Measurements from ENCODE around the gene DLG1.
A peak's percentile ranks its signal among the peaks of the same experiment; 100 is the strongest.

Gene DLG1

DNA sequence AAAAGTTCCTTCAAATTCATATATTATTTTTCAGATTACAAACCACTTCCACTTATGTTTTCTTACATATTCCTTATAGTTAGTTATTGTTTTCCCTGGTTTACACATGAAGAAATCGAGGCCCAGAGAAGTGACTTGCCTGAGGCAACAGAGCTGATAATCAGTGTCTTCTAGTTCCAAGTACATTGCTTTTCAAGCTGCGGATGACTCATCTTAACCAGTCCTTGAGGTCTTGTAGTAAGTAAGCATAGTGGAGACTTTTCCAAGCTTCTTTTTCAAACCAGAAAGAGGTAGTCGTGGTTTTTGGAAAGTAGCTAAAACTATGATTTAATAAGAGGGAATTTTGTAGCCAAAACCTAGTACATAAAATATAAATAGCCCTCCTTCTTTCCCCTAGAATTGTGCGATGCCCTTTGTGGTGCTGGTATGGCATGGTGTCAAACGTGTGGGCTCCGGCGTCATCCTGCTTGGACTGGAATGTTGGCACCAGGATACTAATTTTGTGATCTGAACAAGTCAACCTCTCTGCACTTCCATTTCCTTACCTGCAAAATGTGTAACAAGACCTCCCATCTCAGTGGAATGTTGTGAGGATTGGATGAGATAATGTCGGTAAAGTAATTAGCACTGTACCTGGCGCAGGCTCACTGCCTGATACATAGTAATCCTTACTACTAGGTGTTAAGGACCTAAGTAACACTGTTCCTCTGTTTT lies 19.0 kb upstream of the DLG1 start:
- DNase-seq = no peak

DNA sequence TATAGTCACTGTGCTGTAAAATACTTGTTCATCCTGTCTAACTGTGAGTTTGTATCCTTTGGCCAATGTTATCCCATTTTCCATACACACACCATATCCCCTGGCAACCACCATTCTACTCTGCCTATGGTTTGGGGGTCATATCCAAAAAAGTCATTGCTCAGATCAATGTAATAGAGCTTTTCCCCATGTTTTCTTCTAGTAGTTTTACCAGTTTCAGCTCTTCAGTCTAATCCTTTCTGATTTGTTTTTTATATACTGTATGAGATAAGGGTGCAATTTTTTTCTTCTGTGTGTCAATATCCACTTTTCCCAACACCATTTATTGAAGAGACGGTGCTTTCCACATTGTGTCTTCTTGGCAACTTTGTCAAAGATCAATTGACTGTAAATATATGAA lies 14.0 kb upstream of the DLG1 start:
- no peak for DNase-seq

DNA sequence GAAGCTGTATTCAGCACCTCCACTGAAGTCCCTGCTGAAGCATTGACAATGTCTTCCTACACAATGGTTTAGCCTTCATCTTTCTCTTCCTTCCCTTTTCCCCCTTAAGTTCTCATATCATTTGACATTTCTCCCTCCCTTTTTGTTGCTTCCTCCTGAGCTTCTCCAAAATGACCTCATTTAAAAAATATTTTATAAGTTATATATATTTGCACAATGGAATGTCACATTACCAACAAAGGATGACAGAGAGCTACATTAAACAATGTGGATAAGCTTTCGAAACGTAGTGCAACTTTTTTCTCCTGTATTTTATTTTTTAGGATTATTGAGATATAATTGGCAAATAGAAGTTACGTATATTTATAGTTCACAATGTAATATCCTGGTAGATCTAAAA lies 13.2 kb upstream of the DLG1 start:
- DNase-seq = no peak

DNA sequence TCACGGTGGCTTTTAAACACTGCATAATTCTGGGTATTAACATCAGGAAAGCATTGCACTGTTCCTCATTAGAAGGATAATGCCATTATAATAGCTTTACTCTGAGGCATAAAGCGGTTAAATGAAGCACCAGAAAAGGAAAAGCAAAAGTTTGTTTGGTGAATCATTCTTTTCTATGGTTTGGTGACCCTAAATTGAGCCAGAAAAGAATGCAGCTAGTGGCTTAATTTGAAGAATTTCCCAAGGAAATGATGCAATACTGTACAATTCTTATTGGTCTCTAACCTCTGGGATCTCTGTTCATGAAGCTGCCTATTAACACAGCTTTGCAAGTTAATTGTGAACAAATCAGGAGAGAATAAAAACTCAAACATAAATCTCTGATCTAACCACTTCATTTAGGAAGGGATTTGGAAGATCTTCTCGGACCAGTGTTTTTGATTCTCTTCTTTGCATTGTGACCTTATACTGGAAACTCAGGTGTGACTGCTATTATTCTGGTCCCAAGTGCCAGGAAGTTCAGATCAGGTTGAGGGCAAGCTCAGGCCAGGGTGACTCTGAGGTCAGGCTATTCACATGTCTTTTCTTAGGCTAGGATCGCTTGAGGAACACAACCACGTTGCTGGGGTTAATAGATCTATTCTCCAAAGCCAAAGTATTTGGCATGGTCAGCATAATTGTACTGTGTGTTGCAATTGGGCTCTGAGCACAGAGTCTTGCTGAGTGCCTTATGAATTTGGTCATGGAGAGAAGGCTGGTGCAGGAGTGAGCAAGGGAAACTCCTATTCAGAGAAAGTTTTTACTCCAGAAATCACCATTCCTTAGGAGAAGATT lies 11.3 kb upstream of the DLG1 start:
- no peak for DNase-seq

DNA sequence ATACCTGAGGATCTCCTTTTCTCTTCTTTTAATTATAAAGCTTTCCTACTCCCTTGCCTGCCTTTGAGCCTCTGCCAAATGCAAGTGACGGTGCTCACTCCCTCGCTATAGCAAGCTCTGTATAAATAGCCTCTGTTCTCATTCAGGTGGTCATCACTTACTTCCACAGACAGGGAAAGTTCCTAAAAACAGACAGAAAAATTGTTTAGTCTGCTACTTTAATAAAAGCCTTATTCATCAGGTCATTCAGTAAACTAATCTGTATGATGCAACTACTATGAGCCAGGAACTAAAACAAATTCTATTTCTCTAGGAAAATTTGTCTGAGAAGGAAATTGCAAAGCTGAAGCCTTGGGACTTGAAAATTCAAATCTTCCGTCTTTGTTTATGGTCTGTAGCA lies 10.2 kb upstream of the DLG1 start:
- no peak for DNase-seq

DNA sequence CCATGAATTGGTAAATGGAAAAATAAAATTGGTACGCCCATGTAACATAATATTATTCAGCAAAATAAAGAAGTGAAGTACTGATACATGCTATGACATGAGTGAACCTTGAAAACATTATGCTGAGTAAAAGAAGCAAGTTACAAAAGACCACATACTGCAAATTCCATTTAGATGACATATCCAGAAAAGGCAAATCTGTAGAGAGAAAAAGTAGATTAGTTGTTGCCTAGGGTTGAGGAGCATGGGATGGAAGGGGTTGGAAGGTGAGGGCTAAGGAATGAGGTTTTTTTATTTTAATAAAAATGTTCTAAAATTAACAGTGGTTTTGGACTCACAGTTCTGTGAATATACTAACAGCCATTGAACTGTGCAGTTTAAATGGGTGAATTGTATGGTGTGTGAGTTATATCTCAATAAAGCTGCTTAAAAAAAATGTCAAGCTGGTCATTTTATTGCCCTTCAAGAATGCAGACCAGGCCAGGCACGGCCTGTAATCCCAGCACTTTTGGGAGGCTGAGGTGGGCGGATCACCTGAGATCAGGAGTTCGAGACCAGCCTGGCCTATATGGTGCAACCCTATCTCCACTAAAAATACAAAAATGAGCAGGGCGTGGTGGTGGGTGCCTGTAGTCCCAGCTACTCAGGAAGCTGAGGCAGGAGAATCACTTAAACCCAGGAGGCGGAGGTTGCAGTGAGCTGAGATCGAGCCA lies 8.1 kb upstream of the DLG1 start:
- no peak for DNase-seq

DNA sequence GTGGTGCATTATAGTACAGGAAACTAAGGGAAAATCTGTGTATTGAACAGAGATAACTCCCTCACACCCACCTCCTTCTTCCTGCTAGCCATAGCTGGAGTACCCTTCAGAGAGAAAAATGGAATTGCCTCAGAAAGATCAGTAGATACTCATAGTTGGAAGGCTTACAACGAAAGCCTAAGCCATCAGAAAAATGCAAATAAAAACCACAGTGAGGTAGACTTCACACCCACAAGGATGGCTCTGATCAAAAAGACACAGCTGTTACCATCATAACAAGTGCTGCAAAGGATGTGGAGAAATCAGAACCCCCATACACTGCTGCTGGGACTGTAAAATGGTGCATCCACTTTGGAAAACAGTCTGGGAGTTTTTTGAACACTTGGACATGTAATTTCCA lies 7.4 kb upstream of the DLG1 start:
- no peak for DNase-seq

DNA sequence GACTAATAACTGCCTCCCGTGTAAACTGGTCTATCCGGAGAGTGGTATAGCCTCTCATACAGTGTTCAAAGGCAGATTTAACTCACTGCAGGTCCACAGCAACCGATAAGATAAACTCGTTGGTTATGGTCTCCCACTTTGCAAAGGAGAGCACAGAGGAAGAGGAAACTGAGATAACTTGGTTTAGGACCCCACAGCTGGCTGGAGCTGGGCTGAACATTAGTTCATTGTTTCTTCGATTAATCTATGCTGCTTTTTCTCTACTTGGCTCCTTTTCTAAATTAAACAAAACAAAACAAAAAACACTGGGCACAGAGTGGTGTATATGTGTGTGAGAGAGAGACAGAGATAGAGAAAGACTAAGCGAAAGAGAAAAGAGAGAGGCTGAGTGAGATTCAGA lies 5.0 kb upstream of the DLG1 start:
- DNase-seq = no peak

DNA sequence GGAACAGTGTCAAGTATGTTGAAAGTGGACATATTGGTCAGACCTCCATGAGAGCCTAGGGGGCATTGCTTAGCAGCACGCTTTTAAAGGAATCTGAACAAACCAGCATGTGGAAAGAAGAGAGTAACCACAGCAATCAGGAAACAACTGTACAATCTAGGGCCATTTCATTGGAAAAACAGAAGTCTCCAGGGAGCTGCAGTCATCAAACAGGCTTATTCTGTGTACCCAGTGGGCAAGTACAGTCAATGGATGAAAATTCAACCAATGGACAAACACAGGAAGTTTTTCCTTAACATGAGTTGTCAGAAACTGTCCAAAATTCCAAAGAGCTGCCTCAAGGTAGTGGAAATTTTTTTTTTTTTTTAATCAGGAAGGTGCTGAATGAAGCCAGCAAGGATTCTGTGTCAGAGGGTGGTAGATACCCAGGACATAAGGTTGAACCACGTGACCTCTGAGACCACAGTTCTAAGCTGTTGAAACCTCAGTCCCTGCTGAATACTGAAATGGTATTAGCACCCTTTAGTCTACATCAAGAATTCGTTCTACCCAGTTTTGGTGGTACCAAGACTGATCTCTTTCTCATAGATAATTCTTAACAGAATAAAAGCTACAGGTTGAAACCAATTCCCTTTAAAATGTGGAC lies 4.4 kb upstream of the DLG1 start:
- no peak for DNase-seq

DNA sequence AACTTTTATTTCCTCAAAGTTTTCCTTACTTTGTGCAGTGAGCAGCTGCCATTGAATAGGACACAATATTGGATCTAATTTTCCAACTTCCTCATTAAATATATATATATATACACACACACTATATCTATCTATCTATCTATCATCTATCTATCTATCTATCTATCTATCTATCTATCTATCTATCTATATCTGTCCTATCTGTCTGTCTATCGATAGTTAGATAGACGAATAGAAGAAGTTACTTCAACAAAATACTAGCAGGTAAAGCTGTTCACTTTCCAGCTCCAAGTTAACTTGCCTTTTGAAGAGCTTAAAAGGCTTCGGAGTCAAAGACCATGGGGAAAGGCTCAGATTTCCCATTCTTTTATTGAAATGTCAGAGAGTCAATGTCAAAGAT lies 3.6 kb upstream of the DLG1 start:
- DNase-seq = no peak

DNA sequence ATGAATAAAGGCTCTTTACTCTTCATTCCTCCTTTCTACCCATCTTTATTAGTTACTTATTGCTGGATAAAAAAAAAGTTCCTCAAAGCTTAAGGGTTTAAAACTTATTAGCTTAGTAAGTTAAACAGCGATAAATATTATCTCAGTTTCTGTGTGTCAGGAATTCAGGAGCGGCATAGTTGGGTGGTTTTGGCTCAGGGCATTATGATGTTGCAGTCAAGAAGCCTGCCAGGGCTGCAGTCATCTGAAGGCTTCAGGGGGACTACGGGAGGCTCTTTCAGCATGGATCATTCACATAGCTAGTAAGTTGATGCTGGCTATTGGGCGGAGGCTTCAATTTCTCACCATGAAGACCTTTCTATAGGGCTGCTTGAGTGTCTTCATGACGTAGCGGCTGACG lies 1.9 kb upstream of the DLG1 start:
- no peak for DNase-seq

DNA sequence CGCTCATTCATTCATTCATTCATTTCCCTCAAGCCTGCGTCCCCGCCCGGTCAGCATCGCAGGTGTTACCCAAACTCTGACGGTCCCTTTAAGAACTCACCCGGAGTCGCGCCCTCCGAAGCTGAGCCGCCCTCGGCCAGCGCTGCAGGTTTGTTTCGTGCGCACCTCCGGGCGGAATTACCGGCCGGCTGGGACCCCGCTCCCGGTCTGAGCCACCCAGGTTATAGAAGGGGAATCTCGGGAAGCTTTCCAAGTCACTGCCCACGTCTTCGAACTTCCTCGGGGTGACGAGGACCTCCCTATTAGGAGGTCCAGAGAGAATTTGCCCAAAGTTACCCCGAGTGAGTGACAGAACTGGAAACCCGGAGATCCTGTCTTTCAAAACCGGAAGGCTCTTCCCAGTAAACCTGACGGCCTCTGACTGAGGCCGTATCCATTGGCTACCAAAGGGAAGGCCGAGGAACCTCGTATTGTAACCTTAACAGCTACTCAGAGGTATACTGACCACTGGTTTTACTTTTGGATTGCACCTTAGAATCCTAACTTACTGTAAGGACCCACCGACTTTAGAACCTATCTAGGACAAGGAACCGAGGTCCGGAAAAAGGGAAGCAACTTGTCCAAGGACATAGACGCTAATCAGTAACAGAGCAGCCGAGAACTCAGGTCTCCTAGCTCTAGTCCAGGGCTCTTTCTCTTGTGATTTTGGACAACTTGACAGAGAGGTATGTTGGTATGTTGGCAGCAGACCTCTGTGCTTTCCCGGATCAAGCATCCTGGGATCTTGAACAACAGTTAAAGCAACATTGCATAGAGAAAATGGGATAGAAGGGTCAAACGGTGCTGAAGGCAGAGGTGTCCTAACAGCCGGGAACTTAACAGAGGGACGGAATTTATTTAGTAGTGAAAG lies 788 bp upstream of the DLG1 start:
- no peak for DNase-seq

DNA sequence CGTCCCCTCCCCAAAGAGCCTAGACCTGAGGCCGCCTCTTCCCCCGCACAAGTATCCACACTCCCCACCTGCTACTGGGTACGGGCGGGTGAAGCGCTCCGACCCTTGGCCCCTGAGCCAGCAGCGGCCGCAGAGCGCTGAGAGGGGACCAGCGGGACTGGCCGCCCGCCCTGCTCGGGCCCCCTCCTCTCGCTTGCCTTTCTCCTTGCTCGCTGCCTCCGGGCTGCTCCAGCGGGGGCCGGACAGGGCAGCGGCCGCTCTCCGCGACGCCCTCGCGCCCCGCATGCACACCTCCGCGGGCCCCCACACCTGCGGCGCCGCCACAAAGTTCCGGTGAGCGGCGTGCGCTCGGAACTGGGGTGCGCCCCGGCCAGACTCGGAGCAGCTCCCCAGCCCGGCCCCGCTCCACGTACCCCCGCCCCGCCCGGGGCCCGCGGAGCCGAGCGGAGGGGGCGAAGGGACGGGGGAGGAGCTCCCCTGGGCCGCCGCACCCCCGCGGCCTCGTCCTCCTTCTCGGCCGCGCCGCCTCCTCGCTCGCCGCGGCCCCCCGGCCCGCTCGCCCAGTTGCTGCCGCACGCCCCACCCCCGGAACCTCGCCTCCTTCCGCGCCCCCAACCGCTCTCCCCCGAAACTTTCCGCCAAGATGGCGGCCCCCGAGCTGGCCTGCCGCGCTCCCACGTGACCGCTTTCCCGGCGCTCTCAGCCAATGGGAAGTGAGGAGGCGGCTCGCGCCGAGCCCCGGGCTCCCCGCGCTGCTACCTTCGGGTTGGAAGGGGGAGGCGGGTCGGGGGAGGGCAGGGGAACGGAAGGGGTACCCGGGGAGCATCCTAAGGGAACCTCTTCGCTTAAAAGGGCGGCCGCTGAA lies 704 bp downstream of the DLG1 start:
- peak; percentile 60 for DNase-seq

DNA sequence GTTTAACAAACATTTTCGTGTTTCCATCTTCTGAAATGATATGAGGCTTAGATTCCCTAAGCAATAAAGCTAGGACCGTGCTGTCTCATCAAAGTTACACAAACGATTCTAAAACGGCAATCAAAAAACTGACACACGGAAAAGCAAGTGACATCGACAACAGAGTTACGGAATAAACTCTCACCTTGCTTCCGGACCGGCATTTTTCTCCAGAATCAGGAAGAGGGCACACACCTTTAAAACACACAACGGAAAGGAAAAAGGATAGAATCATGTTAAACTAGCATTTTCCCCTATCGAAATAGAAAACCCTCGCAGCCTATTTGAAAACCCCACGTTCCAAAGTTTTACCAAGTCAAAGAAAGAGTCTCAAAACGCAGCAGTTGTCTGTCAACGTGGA lies 1.4 kb downstream of the DLG1 start:
- DNase-seq = no peak

DNA sequence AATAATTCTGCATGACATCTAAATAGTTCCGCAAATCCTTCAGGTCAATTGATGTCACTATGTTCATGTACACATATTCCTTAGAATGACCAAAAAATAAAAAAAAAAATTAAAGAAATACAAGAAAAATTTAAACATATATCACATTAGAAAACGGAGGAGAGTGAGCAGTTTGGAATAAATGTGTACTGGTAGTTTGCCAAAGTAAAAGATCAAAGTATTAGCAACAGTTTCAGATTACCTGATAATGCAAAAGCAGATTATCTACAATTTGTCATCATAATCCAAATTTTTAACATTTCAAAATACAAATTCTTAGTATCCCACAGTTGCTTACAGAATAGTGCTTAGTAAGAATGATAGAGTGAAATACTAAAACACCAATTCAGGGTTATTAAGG lies 1.9 kb downstream of the DLG1 start:
- DNase-seq = no peak

DNA sequence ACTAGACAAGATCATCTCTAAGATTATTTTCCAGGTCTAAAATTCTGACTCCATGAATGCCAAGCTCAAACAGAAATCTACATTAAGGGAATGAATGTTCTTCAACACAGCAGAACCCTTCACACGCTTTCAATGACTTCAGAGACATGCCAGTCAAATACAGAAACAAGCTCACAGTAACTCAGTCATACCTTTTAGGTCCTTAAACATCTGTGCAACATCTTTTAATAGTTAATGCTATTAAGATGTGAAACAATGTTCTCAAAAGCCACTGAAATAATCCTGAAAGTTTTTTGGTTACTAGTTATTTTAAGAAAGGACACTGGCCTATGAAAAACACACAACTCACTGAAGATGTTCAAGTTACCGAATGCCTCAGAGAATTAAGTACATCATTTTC lies 2.5 kb downstream of the DLG1 start:
- no peak for DNase-seq

DNA sequence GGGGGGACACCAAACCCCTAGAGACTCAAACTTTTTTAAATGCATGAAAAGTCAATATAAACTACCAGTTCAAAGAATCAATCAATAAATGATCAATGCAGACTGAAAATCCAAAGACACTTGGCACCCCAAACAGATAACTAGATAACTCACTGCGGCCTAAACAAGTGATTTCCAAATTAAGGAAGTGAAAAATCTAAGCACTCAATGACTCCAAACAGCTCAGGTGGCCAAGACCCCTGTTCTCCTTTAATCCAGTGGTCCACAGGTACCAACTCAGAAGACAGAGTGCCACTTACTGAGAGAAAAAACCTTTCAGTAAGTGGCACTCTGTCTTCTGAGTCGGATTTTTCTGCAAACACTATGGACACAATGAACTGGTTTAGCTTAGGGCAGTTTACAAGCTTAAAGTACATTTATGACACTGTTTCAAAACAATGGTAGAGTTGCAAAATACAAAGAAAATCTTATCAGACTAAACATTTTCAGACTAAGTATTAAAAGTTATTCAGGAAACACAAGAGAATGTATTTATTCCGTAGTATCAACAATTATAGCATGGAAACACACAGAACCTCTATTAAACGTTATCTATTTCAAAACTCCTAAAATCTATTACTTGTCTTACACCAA lies 4.7 kb downstream of the DLG1 start:
- no peak for DNase-seq

DNA sequence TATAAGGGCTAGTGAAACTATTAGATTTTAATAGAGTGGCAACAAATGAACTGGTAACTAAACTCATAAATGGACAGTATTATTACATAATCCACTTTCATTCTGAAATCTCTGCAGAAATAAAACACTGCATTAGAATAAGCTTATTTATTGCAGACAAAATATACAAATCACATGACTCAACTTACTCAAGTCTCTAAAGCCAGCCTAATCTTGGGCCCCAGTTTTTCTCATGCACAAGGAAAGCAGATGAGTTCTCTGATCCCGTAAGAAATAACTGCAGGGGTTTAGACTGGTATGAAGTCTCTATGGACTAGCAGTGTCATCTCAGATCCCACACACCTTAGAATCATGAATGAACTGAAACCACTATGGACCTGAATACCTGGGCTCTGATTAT lies 5.8 kb downstream of the DLG1 start:
- no peak for DNase-seq

DNA sequence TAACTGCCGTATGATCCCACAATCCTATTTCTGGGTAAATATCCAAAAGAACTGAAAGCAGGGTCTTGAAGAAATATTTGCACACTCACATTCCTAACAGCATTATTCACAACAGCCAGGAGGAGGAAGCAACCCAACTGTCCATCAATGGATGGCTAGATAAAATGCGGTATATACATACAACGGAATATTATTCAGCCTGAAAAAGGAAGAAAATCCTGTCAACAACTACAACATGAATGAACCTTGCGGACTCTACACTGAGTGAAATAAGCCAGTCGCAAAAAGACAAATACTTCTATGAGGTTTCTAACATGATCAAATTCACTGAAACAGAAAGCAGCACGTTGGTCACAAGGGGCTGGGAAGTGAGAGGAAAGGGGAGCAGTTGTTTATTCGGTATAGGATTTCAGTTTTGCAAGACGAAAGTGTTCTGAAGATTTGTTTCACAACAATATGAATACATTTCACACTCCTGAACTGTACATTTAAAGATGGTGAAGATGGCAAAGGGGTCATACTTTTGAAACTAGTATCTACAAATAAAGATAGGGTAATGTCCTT lies 6.2 kb downstream of the DLG1 start:
- DNase-seq = no peak

DNA sequence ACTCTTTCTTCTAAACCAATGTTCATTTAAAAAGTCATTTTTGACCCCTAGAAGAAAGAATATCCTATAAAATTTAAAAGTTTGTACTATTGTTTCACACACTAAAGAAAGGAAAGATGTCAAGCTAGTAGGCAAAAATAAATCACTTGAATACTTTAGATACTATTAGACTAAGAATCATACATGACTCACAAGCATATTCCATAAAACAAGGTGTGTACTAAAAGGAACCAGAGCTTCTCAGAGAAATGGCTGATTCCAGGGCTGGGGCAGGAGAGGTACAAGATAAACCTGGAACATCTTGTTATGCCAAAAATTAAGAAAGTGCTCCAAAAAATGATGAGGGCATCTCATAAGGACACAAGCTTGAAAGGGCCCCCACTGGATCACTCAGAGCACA lies 8.7 kb downstream of the DLG1 start:
- DNase-seq = no peak

DNA sequence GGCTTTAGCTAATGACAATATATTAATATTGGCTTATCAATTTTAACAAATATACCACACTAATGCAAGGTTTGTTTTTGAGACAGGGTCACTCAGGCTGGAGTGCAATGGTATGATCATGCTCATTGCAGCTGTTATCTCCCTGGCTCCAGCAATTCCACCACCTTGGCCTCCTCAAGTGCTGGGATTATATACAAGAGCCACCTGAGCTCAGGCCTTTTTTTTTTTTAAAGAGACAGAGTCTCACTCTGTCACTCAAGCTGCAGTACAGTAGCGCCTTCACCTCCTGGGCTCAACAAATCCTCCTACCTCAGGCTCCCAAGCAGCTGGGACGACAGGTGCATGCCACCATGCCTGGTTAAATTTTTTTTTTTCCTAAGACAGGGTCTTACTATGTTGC lies 11.7 kb downstream of the DLG1 start:
- DNase-seq = peak; percentile 76

Measured in NCI-H524 treated with DMSO at 0.1 percent for 48 hours (cell line).